ENCODE results near the gene ALOX12B. TPM values are rescaled to one million over a fixed set of nuclear protein-coding genes. Genes with fewer than 3 reads are reported as not detected.

ALOX12B gene
- total and polyA plus RNA-seq, 2 of the 13 experiments (the other 11 are each of a cell fraction or from before 2014, with no cell fraction given) = 0.13 TPM; not detected in 1

- TF ChIP-seq PBX3 (CRISPR knock-in tag; IDR thresholded peaks at IDR 0.05; ENCODE audit: borderline replicate concordance) (no peak), ZNF512 (CRISPR knock-in tag; IDR thresholded peaks at IDR 0.05) (no peak), CBX2 (IDR thresholded peaks at IDR 0.05; ENCODE audit: low read depth, low read length) (no peak), CBX2 (CRISPR knock-in tag; IDR thresholded peaks at IDR 0.05; ENCODE audit: low read depth) (no peak), FOXA1 (IDR thresholded peaks at IDR 0.05) (no peak), FOXA1 (CRISPR knock-in tag; IDR thresholded peaks at IDR 0.05) (no peak), ZNF12 (CRISPR knock-in tag; IDR thresholded peaks at IDR 0.05) (peak; percentile 70), PCBP2 (optimal IDR thresholded peaks at IDR 0.05; ENCODE audit: low read depth, low read length, poor library complexity, severe bottlenecking) (no peak), ELF3 (CRISPR knock-in tag; IDR thresholded peaks at IDR 0.05) (peak; percentile 28; the same call in 1 of the 2 replicates), ZNF138 (CRISPR knock-in tag; IDR thresholded peaks at IDR 0.05; ENCODE audit: low read depth) (no peak), MAZ (IDR thresholded peaks at IDR 0.05; ENCODE audit: borderline replicate concordance, low read depth, low read length) (no peak), MAZ (CRISPR knock-in tag; IDR thresholded peaks at IDR 0.05; ENCODE audit: low read depth) (peak; percentile 61; the same call in 1 of the 2 replicates), ZNF235 (CRISPR knock-in tag; IDR thresholded peaks at IDR 0.05; ENCODE audit: borderline replicate concordance) (no peak), NCOA1 (CRISPR knock-in tag; IDR thresholded peaks at IDR 0.05) (0 out of 2 replicates have a peak, but pooled peaks have one; percentile 43), ZNF501 (CRISPR knock-in tag; IDR thresholded peaks at IDR 0.05) (no peak), ZNF816 (CRISPR knock-in tag; IDR thresholded peaks at IDR 0.05; ENCODE audit: borderline replicate concordance) (0 out of 2 replicates have a peak, but pooled peaks have one; percentile 31), REL (CRISPR knock-in tag; conservative IDR thresholded peaks at IDR 0.05) (no peak), ARNT2 (CRISPR knock-in tag; IDR thresholded peaks at IDR 0.05; ENCODE audit: low read depth) (no peak), JUND (CRISPR knock-in tag; IDR thresholded peaks at IDR 0.05) (no peak), ATM (IDR thresholded peaks at IDR 0.05; ENCODE audit: borderline replicate concordance) (no peak), TCF7 (IDR thresholded peaks at IDR 0.05; ENCODE audit: low read depth) (no peak), TERF1 (CRISPR knock-in tag; IDR thresholded peaks at IDR 0.05) (no peak), RARG (CRISPR knock-in tag; IDR thresholded peaks at IDR 0.05; ENCODE audit: low read depth) (no peak), IRF1 (CRISPR knock-in tag; IDR thresholded peaks at IDR 0.05; ENCODE audit: low read depth) (no peak), ZNF607 (CRISPR knock-in tag; IDR thresholded peaks at IDR 0.05; ENCODE audit: borderline replicate concordance) (no peak)
Measured at GRCh38 chr17:8119581-8120519, 32.3 kb upstream of the ALOX12B start (continued).

Measured in HepG2 (cell line).